Activated naive CD8-positive, alpha-beta T cell treated with anti-CD3 and anti-CD28 coated beads for 36 hours (primary cell): ENCODE data around the gene FAT1. TPM values are rescaled to one million over a fixed set of nuclear protein-coding genes. Genes with fewer than 3 reads are reported as not detected.
A peak's percentile ranks its signal among the peaks of the same experiment; 100 is the strongest.
"Not testable (repeated sequence)": the region's sequence is repeated elsewhere in the genome, so short reads cannot be mapped to it uniquely, and the experiment has no call there.

ENCODE experiments used
- DNase-seq: peaks from one replicate; pipeline ENCODE4 v3.0.0; 2021
- H3K27ac Mint-ChIP-seq: one replicate; pipeline ENCODE4 v1.8.0; 2022; ENCODE audit warnings: mild to moderate bottlenecking, moderate library complexity, mixed read lengths
- H3K27me3 Mint-ChIP-seq: one replicate; pipeline ENCODE4 v1.8.0; 2022; ENCODE audit warnings: mild to moderate bottlenecking, mixed read lengths
- H3K36me3 Mint-ChIP-seq: one replicate; pipeline ENCODE4 v1.8.0; 2021; ENCODE audit warnings: mild to moderate bottlenecking, mixed read lengths
- H3K4me1 Mint-ChIP-seq: one replicate; pipeline ENCODE4 v1.8.0; 2021; ENCODE audit warnings: mixed read lengths
- H3K4me3 Mint-ChIP-seq: one replicate; pipeline ENCODE4 v1.8.0; 2022; ENCODE audit warnings: mild to moderate bottlenecking, moderate library complexity, mixed read lengths
- H3K9me3 Mint-ChIP-seq: one replicate; pipeline ENCODE4 v1.8.0; 2022; ENCODE audit warnings: mixed read lengths
- total RNA-seq, 2 experiments: library from RNA; stranded (reverse); gene quantifications; one replicate each; pipeline ENCODE4 v1.2.3, GENCODE V29; 2021

FAT1 gene, protein sequence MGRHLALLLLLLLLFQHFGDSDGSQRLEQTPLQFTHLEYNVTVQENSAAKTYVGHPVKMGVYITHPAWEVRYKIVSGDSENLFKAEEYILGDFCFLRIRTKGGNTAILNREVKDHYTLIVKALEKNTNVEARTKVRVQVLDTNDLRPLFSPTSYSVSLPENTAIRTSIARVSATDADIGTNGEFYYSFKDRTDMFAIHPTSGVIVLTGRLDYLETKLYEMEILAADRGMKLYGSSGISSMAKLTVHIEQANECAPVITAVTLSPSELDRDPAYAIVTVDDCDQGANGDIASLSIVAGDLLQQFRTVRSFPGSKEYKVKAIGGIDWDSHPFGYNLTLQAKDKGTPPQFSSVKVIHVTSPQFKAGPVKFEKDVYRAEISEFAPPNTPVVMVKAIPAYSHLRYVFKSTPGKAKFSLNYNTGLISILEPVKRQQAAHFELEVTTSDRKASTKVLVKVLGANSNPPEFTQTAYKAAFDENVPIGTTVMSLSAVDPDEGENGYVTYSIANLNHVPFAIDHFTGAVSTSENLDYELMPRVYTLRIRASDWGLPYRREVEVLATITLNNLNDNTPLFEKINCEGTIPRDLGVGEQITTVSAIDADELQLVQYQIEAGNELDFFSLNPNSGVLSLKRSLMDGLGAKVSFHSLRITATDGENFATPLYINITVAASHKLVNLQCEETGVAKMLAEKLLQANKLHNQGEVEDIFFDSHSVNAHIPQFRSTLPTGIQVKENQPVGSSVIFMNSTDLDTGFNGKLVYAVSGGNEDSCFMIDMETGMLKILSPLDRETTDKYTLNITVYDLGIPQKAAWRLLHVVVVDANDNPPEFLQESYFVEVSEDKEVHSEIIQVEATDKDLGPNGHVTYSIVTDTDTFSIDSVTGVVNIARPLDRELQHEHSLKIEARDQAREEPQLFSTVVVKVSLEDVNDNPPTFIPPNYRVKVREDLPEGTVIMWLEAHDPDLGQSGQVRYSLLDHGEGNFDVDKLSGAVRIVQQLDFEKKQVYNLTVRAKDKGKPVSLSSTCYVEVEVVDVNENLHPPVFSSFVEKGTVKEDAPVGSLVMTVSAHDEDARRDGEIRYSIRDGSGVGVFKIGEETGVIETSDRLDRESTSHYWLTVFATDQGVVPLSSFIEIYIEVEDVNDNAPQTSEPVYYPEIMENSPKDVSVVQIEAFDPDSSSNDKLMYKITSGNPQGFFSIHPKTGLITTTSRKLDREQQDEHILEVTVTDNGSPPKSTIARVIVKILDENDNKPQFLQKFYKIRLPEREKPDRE (N-terminal part only)
- total RNA-seq, result under 1 TPM in 1 of 2 experiments, not detected in 1; 0.02 TPM

DNA sequence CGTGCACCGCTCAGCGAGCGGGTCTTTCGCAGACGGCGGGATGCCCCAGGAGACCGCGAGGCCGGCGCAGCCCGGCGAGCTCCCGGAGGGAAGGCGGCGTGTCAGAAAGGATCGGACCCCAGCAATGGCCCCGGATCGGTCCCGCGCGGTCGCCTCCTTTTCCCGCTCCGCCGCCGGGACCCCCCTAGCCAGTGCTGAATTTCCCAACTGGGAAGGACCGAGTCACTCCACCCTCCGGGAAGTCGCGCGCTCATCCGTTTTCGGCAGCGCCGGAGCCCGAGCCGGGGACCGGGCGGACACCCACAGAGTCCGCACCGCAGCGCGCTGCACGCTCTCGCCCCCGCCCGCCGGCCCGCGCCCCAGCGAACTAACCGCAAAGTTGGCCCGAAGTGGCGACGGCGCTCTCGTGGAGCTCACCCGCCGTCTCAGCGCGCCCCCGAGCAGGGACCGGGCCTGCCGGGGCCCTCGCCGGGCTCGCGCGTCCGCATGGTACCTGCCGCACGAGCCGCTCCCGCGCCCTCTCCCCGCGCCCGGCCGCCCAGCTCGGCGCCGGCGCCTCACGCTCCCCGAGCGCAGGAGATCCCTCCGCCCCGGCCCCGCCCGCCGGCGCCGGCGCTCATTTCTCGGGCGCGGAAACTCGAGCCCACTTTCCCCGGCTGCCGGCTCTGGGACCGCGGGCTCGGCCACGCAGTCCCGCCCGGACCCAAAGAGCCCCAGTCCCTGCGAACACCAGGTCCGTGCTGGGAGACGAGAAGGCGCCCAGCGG lies at the start of gene FAT1:
Gene FAT1 (minus strand): TSS at position 565 of the 766 bp plus-strand sequence. CDS start 14,029 bp downstream, outside the sequence.
- Mint-ChIP-seq H3K4me3 (peak within 1 kb of the TSS; percentile 15), H3K4me1 (peaks cover 15% of the 10 kb centered on the region), H3K27ac (no peak within 1 kb of the TSS), H3K36me3 (no peaks in the 10 kb centered on the region), H3K9me3 (no peaks in the 10 kb centered on the region), H3K27me3 (peaks cover 66% of the 10 kb centered on the region)
- peak; percentile 23 for DNase-seq

DNA sequence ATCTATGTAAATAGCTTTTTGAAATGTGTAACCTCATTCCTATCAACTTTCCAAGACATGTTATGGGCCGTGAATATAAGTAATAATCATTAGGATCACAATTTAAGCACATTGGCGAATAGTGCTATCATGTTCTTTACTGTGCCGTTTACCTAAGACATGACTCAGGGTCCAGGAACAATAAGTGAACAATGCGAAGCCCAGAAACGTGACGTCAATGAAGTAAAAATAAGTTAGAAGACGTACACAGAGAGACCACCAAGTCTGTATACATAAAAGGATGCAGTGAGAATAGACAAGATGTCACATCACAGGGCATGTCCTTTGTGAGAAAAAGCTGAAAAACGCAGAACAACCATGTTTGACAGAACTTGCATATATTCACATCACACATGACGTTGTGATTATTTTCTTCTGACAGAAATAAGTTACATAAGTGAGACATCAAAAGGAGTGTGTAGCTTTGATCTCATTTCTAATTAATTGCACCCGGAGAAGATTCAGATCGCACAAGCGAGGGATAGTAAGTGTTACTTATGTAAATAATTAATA lies 49.4 kb upstream of the FAT1 start:
- Mint-ChIP-seq H3K9me3 (peaks cover 3% of the 10 kb centered on the region), H3K4me3 (no peak overlapping the region), H3K27ac (no peak overlapping the region), H3K36me3 (no peaks in the 10 kb centered on the region), H3K27me3 (no peaks in the 10 kb centered on the region), H3K4me1 (no peaks in the 10 kb centered on the region)
- DNase-seq, result no peak

DNA sequence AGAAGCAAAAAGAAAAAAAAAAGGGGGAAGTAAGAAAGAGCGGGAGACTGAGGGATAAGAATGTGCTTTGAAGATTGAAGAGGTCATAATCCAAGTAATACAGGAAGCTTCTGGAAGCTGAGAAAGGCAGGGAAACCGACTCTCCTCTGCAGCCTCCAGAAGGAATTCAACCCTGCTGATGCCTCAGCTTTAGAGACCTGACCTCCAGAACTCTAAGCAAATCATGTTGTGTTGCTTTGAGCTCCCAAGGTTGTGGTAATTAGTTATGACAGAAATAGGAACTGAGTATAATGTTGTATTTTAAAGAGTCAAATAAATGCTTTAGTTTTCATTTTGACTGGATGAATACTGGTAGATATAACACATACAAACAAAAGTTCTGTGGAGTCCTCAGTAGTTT lies 48.0 kb upstream of the FAT1 start:
- no peaks in the 10 kb centered on the region for H3K36me3 Mint-ChIP-seq
- no peaks in the 10 kb centered on the region for H3K4me1 Mint-ChIP-seq
- H3K27ac Mint-ChIP-seq, result no peak overlapping the region
- peaks cover 4% of the 10 kb centered on the region for H3K9me3 Mint-ChIP-seq
- no peak for DNase-seq
- H3K27me3 Mint-ChIP-seq, result no peaks in the 10 kb centered on the region
- no peak overlapping the region for H3K4me3 Mint-ChIP-seq

DNA sequence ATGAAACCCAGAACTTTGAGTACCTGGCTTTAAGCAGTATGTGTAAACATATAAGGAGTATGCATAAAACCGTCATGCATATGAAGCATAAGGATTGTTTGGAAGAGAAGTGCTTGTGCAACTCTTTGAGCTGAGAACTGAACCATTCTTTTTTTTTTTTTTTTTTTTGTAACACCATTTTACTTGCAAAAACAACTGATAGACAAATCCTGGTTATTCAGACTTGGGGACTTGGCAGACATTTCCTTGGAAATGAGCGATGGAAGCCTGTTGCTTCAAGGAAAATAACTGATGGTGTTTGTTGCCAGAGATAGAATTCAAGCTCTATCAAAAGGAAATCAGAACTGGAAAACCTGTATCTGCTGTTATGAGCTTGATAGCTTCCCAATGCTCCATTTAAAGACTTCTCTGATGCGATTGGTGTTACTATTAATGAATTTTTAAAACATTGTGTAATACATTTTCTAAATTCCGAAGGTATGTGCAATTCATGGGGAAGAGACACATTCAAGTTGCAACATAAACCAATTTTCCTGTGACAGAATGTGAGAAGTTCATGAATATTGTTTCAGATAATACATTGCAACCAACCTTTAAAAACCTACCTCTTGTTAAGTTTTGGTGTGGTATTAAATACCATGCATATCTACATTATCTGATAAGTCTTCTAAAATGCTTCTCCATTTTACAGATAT lies 47.0 kb upstream of the FAT1 start:
- Mint-ChIP-seq H3K27me3 (no peaks in the 10 kb centered on the region), H3K36me3 (no peaks in the 10 kb centered on the region), H3K4me3 (no peak overlapping the region), H3K9me3 (peaks cover 4% of the 10 kb centered on the region), H3K27ac (no peak overlapping the region), H3K4me1 (no peaks in the 10 kb centered on the region)
- no peak for DNase-seq

DNA sequence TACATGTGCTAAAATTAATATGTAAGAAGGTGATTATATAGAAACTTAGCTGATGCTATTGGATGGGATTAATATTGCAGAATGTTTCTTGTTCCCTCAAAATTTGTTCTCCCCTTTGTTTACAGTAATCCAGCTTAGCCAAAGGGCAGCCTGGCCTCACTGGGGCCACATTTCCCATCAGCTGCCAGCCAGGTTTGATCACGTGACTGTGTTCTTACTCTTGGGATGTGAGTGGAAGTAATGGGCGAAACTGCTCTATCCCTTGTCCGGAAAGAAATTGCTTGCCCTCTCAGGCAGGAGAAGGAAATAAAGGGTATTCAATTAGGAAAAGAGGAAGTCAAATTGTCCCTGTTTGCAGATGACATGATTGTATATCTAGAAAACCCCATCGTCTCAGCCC lies 44.1 kb upstream of the FAT1 start:
- Mint-ChIP-seq H3K36me3 (no peaks in the 10 kb centered on the region), H3K4me3 (no peak overlapping the region), H3K4me1 (no peaks in the 10 kb centered on the region), H3K27ac (no peak overlapping the region), H3K9me3 (peaks cover 4% of the 10 kb centered on the region), H3K27me3 (no peaks in the 10 kb centered on the region)
- no peak for DNase-seq

DNA sequence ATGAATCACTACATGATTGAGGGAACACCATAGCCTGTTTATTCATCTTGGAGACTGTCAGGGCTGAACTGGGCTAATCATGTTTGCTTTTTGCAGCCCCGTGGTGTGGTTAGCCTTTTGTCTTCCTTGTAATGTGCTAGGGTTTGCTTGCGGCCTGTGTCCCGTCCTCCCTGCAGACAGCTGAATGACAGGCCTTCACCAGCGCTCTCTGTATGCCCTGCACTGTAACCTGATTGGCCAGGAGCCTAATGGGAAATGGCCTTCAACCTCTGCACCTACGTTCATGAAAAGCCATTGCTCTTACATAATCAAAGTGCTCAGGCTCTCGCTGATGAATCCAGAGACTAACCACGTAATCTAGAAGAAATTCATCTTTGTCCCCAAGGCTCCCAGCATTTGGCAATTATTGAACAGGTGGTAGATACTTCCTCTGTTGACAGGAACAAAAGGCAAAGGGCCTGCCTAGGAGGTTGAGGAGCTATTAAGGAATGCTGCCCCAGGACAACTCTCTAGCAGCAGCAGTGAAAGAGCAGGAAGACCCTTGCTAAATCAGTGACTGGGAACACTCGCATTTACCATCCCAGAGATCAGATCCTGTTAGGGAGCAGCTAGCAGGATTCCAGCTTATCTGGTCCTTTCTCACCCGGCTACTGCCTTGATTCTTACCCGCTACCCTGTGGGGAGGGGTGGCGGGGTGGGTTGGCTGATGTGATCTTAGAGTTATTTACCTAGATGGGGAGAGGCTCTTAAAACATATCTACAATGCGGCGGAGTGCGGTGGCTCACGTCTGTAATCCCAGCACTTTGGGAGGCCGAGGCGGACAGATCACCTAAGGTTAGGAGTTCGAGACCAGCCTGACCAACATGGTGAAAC lies 42.3 kb upstream of the FAT1 start:
- peaks cover 4% of the 10 kb centered on the region for H3K9me3 Mint-ChIP-seq
- no peaks in the 10 kb centered on the region for H3K36me3 Mint-ChIP-seq
- H3K27ac Mint-ChIP-seq, result no peak overlapping the region
- no peak for DNase-seq
- H3K4me1 Mint-ChIP-seq, result no peaks in the 10 kb centered on the region
- no peaks in the 10 kb centered on the region for H3K27me3 Mint-ChIP-seq
- no peak overlapping the region for H3K4me3 Mint-ChIP-seq

DNA sequence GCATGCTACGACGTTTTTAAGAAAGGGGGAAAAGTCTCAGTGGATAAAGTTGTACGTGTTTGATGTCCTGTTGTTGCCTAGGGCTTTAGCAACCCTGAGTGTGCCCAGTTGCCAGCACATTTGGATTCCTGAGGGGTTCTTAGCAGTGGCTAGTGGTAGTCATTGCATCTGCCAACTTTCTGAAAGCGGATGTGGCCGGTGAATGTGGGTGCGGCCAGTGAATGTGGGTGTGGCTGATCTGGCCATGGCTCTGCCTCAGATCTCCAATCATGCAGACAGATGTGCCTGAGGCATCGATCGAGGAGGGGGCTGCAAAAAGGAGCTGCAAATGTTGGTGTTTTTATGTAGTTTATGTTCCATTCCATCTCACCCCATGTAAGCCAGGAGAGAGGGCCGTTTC lies 41.5 kb upstream of the FAT1 start:
- no peaks in the 10 kb centered on the region for H3K36me3 Mint-ChIP-seq
- H3K9me3 Mint-ChIP-seq, result peaks cover 4% of the 10 kb centered on the region
- no peak overlapping the region for H3K27ac Mint-ChIP-seq
- no peaks in the 10 kb centered on the region for H3K4me1 Mint-ChIP-seq
- no peaks in the 10 kb centered on the region for H3K27me3 Mint-ChIP-seq
- no peak for DNase-seq
- no peak overlapping the region for H3K4me3 Mint-ChIP-seq

DNA sequence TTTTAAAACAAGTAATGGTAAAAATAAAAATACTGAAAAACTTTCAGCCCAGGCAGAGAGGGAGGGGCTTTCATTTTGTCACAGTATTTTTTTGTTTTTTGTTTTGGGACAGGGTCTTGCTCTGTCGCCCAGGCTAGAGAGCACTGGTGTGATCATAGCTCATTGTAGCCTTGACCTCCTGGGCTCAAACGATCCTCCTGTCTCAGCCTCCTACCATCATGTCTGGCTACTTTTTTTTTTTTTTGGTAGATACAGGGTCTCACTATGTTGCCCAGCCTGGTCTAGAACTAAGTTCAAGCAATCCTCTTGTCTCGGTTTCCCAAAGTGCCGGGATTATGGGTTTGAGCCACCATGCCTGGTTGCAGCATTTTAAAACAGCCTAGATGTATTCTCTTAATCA lies 40.8 kb upstream of the FAT1 start:
- Mint-ChIP-seq H3K9me3 (peaks cover 2% of the 10 kb centered on the region), H3K4me1 (no peaks in the 10 kb centered on the region), H3K27me3 (no peaks in the 10 kb centered on the region), H3K36me3 (no peaks in the 10 kb centered on the region), H3K4me3 (no peak overlapping the region), H3K27ac (no peak overlapping the region)
- no peak for DNase-seq

DNA sequence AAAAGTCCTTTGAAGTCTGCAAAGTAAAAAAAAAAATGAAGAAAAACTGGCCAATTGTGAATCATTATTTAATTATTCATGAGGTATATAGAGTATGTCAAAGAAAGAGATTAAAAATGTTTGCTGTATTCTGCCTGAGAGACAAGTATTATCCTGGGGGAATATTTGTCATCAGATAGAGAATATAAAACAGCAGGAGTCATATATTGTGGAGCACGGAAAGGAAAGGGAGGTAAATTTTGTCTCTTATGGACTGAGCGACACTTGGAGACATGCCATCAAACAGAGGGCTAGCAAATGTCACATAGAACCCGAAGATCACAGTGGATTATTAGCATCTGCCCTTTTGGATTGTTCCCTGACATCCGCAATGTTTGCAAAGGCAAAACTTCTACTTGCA lies 39.2 kb upstream of the FAT1 start:
- Mint-ChIP-seq H3K9me3 (peaks cover 3% of the 10 kb centered on the region), H3K27ac (no peak overlapping the region), H3K4me3 (no peak overlapping the region), H3K27me3 (no peaks in the 10 kb centered on the region), H3K4me1 (no peaks in the 10 kb centered on the region), H3K36me3 (no peaks in the 10 kb centered on the region)
- DNase-seq, result no peak

DNA sequence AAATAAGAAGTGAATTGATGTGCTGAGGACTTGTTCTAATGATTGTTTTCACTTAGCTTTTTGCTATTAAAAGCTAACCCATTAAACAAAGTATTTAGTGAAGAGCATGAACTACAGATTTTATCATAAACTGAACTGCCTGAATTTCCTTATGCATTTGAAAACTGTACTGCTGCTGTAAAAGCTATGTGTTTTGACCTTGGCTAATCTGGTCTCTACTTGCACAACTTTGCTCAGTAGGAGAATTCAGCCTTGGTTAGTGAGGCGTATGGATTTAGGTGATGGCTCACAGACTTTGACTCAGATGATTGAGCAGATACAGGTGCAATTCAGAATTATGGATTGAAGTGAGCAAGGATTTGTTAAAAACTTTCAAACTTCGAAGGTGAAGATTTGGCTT lies 38.7 kb upstream of the FAT1 start:
- H3K4me1 Mint-ChIP-seq, result no peaks in the 10 kb centered on the region
- no peak overlapping the region for H3K27ac Mint-ChIP-seq
- no peak overlapping the region for H3K4me3 Mint-ChIP-seq
- H3K27me3 Mint-ChIP-seq, result no peaks in the 10 kb centered on the region
- DNase-seq, result no peak
- H3K9me3 Mint-ChIP-seq, result peaks cover 1% of the 10 kb centered on the region
- no peaks in the 10 kb centered on the region for H3K36me3 Mint-ChIP-seq

DNA sequence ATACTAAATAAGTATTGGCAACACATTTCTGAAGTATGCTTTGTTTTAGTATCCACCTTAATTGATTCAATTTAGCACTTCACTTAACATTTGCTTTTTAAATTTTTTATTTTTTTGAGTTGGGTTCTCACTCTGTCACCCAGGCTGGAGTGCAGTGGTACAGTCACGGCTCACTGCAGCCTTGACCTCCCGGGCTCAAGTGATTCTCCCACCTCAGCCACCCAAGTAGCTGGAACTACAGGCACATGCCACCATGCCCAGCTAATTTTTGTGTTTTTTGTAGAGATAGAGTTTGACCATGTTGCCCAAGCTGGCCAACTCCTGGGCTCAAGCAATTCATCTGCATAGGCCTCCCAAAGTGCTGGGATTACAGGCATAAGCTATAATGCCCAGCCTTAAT lies 38.3 kb upstream of the FAT1 start:
- H3K36me3 Mint-ChIP-seq, H3K9me3 Mint-ChIP-seq, H3K27me3 Mint-ChIP-seq, H3K27ac Mint-ChIP-seq, H3K4me1 Mint-ChIP-seq, H3K4me3 Mint-ChIP-seq, DNase-seq: not testable (repeated sequence)

DNA sequence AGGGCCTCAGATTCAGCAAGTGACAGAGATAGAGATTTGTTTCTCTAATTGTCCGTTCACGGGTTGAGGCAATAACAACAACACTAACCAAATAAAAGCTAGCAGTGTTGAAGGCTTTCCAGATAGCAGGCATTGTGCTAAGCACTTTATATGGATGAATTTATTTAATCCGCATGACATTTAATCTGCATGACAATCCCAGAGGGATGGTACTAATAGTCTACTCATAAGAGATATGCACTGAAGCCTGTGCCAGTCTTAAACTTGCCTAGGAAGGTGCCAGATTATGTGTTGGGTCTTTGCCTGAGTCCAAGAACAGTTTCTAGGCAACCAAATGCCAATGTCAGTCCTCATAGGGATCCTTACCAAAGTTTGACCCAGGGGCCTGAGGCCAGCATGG lies 37.7 kb upstream of the FAT1 start:
- peaks cover 5% of the 10 kb centered on the region for H3K9me3 Mint-ChIP-seq
- H3K4me1 Mint-ChIP-seq, result no peaks in the 10 kb centered on the region
- no peak overlapping the region for H3K4me3 Mint-ChIP-seq
- no peaks in the 10 kb centered on the region for H3K27me3 Mint-ChIP-seq
- H3K27ac Mint-ChIP-seq, result no peak overlapping the region
- no peak for DNase-seq
- no peaks in the 10 kb centered on the region for H3K36me3 Mint-ChIP-seq

DNA sequence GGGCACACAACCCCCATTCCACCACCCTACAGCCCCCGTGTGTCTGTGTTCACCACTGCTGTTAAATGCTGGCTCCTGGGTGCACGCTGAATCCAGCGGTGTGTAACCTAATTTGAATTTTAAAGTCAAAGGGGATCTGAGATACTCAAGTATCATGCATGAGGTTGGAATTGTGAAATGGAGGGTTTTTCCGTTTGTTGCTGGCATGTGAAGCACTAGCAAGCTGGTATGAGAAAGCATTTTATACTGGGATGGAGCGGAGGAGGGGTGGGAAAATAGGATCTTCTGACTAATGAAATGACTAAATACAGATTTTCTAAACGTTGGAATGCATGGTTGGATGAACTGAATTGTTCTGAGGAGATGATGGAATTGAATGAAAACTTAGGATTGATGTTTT lies 36.9 kb upstream of the FAT1 start:
- H3K36me3 Mint-ChIP-seq, result no peaks in the 10 kb centered on the region
- no peaks in the 10 kb centered on the region for H3K27me3 Mint-ChIP-seq
- H3K9me3 Mint-ChIP-seq, result peaks cover 5% of the 10 kb centered on the region

More for the DNA sequence above, 36.9 kb upstream of the FAT1 start:
- DNase-seq, result no peak
- H3K4me1 Mint-ChIP-seq, result no peaks in the 10 kb centered on the region
- H3K27ac Mint-ChIP-seq, result no peak overlapping the region
- no peak overlapping the region for H3K4me3 Mint-ChIP-seq
